HG03521 (cell line): ENCODE data around the gene IFT80.

ENCODE experiments used
- ATAC-seq: cut with Tn5 transposase; IDR thresholded peaks from one replicate; pipeline ENCODE4 v1.9.1; 2021; ENCODE audit warnings: mild to moderate bottlenecking, moderate library complexity; ENCODE audit not compliant: unreplicated experiment

Gene IFT80

DNA sequence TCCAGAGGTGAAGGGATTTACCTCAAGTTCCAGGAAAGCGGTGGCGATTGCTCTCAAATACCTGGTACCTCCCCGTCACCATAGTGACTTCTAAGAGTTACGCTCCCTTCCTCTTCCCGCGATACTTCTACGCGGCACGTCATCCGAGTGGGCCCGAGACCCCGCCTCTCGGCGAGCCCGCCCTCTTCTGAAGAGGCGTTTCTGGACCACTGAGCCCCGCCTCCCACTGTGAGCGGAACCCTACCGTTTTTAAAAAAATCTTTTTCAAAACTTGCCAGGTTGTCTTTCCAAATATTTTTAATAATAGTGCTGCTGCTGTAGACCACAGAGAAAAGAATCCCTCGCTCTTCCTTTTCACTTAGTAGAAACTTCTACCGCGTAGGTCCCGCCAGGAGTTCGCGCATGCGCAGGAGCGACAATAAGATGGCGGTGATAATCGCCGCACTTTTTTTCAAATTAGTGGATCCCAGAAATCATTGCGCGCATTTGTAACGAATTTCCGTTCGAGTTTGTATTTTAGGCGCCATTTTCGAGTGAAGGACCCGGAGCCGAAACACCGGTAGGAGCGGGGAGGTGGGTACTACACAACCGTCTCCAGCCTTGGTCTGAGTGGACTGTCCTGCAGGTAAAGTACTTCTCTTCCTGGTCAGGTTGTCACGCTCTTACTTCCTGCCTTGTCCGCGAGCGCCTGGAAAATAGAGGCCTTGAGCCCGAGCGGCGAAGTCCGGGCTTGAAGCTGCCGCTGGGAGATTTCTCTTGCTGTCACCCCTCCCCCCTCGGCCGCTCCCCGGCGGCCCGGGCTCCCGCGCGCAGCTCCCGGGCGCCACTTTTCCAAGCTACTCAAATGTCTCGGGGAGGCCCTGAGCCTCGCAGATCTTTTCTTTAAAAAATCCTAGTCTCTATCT is at the start of gene IFT80, which contains the start of gene SMC4:
Gene IFT80, minus strand, starts transcription at position 101 of the 905 bp plus-strand sequence. CDS start 14,625 bp downstream, outside the sequence.
Gene SMC4, plus strand, starts transcription at position 526 of the 905 bp plus-strand sequence. CDS start 1,177 bp downstream, outside the sequence.
- ATAC-seq: peak; percentile 93

DNA sequence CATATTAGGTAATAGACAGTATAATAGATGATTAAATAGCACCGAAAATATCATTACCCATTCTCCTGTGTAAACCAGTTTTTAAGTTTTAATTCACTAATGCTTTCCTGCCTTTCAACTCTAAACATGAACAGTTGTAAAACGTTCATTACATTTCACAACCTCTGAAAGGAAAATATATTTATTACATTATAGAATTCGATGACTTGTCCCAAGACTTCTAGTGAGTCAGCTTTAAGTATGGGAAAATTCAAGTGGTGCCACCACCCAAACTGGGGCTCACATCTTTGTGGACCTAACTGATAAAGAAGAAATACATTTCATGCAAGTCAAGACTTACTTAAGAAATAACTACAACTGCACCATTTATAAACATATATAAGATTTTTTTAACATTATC is 48.5 kb upstream of the IFT80 start:
- ATAC-seq: no peak

DNA sequence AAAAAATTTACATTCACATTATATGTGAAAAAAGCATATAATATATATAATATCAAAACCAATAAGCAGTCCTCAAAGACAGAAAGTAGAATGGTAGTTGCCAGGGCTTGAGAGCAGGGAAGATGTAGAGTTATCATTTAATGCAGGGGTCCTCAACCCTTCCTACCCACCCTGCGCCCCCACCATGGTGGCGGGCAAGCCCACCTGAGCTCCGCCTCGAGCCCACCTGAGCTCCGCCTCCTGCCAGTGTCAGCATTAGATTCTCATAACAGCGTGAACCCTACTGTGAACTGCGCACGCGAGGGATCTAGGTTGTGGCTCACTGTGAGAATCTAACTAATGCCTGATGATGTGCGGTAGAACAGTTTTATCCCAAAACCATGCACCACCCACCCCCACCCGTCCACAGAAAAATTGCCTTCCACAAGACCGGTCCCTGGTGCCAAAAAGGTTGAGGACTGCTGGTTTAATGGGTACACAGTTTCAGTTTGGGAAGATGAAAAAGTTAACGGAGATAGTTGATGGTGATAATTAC is 47.6 kb upstream of the IFT80 start:
- ATAC-seq: no peak

DNA sequence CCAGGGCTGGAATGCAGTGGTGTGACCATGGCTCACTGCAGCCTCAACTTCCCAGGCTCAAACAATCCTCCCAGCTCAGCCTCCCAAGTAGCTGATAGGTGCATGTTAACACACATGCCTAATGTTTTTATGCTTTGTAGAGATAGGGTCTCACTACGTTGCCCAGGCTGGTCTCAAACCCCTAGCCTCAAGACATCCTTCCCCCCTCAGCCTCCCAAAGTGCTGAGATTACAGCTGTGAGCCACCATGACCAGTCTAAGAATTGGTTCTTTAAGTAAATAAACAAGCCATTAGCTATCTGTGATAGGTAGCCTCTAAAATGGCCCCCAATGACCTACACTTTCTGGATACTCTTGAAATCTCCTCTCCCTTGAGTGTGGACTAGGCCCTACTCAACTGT is 46.8 kb upstream of the IFT80 start:
- ATAC-seq: no peak

DNA sequence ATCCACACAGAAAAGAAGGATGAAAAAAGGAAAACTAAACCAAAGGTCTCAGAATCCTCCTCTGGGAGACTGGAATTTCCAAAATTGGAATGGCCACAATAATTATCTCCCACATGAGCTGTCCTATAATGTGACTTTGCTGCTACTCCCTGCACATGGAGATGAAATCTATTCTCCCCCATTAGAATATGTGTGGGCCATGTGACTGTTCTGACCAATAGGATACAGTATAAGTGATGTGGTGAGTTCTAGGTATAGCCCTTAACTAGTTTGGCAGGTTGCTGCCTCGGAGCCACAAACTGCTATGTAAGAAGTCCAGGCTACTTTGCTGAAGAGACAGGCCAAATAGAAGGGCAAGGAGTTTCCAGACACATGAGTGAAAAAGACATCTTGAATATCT is 45.4 kb upstream of the IFT80 start:
- no peak for ATAC-seq

DNA sequence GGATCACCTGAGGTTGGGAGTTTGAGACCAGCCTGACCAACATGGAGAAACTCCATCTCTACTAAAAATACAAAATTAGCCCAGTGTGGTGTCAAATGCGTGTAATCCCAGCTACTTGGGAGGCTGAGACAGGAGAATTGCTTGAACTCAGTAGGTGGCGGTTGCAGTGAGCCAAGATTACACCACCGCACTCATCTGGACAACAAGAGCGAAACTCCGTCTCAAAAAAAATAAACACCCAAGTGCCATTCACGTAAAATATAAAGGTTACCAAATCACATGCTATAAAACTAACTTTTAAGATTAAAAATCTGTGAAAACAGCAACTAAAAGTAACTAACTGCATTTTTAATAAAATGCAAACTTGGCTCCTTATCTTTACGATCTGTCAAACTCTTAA is 41.7 kb upstream of the IFT80 start:
- ATAC-seq: no peak

DNA sequence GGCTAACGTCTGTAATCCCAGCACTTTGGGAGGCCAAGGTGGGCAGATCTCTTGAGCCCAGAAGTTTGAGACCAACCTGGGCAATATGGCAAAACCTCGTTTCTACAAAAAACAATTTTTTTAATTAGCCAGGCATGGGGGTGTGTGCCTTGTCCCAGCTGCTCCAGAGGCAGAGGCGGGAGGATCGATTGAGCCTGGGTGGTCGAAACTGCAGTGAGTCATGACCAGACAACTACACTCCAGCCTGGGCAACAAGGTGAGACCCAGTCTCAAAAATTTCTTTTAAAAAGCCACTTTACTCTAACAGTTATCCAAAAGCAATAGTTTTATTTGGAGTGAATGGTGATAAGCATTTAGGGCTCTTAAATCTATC is 38.0 kb upstream of the IFT80 start:
- ATAC-seq: no peak

DNA sequence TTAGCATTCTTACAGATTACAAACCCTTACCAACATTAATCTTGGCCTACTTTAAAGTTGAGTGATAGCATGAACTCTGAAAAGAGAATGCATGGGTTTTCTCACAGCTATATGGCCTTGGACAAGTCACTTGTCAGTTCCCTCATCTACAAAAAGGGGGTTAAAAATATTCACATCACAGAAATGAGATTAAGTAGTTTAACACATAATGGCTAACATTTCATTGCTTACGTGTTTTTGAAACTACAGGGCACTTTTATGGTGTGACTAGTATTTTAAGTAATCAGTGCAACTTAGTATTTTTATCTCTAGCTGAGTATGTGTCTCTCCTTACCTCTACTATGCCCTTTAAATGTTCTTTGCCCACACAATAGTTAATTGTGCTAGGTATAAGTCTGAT is 36.7 kb upstream of the IFT80 start:
- no peak for ATAC-seq

DNA sequence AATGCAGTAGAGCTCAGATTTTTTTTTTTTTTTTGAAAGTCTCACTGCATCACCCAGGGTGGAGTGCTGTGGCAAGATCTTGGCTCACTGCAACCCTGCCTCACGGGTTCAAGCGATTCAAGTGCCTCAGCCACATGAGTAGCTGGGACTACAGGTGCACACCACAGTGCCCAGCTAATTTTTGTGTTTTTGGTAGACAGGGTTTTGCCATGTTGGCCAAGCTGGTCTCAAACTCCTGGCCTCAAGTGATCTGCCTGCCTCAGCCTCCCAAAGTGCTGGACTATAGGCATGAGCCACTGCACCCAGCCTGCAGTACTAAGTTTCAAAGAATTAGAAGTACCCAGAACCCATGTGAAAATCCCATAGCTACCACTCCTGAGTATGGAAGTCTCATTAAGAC is 36.1 kb upstream of the IFT80 start:
- ATAC-seq: no peak

DNA sequence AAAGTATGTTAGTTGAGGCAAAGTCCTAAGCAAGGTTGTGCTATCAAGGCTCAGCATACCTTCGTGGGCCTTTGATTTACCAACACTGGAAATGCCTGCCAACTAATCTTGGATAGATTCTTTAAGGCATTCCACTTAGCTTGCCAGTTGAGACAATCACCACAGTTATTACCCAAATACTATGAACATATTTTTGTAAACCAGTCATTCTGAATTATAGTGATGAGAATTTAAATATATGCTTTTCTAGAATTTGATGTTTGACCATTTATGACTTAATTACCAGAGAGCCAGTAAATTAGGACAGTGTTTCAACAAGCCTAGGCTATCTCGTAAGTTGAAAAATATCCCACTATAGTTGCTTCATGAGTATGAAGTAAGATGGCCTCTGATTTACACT is 35.0 kb upstream of the IFT80 start:
- no peak for ATAC-seq

DNA sequence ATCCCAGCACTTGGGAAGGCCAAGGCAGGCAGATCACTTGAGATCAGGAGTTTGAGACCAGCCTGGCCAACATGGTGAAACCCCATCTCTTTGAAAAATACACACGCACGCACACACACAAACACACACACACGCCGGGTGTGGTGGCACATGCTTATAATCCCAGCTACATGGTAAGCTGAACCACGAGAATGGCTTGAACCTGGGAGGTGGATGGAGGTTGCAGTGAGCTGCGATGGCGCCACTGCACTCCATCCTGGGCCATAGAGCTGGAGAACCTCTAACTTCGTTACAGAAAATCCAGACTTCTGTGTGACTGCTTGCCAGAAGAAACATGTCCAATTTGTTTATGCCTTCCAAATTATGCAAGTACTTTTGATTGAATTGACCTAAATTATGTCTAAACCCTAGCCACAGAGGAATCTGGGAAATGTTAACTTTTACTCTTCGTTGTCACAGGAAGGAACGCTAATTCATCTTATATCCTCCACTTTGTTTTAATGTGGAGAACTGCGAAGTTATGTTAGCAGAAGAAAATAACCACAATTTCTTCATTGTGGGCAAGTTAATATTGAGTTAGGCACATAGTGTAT is 28.9 kb upstream of the IFT80 start:
- ATAC-seq: no peak

DNA sequence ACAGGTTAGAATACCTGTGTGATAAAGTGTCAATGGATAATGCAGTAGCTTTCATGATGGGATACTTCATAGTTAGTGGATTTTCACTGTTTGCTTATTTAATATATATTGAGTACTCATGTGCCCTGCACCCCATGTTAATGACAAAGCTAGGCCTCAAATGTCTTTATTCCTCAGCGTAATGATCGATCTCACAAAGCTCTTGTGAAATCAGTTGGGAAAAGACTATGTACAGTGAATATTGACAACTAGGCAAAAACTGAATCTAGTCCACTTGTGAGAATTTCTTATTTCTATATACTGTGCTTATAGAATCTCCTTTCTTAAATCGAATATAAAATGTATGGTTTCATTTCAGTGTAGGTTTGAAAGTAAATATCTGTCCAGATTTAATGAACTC is 18.3 kb upstream of the IFT80 start:
- ATAC-seq: no peak

DNA sequence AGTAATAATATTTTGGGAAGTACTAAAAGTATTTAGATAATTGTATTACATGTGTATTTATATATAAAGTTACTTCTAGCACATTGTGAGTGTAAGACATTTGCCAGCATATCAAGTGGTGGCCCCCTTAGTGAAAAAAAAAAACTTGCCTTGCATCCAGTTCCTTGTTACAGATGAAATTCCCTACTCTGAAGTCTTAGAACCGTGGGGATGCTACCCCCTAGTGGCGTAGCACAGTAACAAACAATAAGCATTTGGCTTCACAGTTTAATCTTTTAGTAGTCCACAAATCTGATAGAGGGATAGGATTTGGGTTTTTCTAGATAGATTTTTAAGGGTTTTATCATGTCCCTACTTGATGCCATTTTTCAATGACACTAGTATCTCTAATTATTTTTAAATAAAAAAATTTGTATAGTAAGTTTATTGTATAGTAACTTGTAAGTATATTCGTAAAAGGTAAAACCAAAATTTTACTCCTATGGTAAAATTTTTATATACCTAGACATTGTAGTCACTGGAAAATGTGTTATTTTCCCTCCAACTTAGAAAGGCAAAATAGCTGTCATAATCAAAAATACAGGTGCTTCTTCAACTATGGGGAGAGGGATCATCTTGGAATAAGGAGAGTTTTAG is 14.7 kb upstream of the IFT80 start:
- peak; percentile 74 for ATAC-seq

DNA sequence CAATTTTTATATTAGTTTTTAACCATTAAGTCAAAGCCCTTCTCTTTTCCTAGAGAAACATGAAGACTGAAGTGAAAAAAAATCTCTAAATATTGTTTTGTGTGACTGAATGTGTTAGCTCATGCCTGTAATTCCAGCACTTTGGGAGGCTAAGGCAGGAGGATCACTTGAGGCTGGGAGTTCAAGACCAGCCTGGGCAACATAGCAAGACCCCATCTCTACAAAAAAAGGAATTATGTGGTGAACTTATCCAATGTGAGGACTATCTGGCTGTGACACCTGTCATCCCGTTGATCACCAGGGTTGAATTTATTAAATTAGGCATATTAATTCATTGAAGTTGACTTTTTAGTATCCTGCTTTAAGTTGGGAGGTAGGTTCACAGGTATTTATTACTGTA is 13.5 kb upstream of the IFT80 start:
- no peak for ATAC-seq

DNA sequence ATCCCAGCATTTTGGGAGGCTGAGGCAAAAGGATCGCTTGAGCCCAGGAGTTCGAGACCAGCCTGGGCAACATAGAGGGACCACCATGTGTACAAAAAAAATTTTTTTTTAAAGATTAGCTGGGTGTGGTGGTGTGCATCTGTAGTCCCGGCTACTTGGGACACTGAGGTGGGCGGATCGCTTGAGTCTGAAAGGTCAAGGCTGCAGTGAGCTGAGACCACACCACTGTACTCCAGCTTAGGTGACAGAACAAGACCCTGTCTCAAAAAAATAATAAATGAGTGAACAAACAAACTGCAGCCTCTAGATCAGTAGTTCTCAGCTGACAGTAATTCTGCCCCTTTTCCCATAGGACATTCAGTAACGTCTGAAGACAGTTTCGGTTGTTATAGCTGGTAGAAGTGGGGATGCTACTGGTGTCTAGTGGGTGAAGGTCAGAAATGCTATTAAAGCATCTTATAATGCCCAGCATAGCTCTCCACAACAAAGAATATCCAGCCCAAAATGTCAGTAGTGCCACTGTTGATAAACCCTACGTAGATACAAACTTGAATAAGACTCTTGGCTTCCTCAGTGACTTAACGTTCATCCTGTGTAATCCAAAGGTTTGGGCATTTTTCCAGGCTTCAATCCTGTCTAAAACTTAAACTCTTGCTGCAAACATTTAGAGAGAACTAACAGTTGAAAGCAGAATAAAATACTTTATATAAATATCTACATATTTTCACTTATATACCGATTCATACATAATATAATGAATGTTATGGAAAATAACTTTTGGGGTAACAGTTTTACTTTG is 11.0 kb upstream of the IFT80 start:
- ATAC-seq: no peak

DNA sequence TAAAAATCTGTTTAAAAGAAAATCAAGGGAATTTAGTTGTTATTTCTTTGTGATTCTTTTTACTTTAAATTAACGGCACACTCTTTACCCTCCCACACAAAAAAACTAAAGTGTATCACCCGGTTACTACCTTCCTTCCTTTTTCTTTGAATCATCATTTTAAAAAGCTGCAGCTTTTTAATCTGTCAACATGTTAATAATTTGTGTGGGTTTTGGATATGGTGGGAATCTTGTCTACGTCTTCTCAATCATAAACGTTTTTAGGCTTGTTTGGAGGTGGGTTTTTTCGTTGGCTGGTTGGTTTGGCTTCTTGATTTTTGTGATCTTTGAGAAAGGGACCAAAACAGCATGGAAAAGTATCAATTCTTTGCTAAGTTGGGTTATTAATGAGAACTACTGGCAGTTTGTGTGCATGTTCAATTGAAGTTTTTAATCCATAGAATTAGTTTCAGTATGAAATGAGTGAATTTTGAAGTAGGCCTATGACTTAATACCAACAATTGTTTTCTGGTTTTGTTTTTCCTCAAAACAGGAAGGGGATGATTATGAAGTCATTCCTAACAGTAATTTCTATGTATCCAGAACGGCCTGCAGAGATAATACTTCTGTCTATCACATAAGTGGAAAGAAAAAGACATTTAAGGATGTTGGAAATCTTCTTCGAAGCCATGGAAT is 4.9 kb upstream of the IFT80 start:
- ATAC-seq: no peak

DNA sequence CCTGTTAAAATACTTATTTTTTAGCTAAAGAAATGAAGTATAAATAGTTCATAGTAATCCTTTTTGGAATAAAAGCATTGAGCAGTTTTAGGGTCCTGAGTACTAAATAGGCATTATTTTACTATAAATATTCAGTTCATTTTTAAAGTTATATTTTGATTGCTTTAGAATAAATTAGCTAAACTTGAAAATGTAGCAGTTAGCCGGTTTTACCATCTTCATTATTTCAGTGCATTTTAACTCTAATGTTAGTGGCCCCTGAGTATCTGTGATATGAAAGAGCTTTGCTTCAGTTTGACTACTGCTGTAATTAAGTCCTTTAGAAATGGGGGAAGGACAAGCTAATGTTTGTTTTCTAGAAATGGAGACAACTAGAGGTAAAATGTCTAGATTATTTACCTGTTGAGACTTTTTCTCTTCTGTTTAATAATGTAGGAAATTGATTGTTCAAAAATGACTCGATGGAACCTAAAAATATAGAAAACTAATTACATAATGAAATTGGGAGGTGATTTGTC is 4.1 kb upstream of the IFT80 start:
- ATAC-seq: no peak

DNA sequence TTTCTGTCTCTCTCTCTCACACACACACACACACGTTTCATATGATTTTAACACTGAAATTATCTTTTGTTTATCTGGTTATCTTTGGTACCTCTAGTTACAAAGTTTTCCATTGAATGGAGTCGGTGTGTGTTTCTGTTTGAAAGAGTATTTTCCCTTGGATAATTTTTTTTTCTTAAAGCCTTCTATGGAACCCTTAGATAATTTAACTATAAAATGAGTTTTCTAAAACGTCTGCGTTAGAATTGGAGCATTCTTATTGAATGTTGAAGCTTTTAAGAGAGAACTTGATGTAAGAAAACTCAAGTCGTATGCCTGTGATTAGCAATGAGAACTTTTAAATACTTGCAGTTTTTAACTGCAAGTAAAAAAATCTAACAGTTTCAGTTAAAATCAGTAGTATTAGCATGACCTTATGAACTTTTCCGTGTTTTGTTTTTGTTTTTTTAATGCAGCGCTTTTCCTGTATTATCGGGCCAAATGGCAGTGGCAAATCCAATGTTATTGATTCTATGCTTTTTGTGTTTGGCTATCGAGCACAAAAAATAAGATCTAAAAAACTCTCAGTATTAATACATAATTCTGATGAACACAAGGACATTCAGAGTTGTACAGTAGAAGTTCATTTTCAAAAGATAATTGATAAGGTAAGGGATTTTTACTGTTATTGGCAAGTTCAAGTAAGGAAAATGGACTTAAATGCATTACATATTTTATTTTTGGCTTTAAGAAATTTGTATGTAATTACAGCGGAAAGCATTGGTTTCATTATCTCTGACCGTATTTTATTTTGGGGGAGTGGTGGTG is 3.4 kb upstream of the IFT80 start:
- no peak for ATAC-seq
